Stimulated activated naive B cell treated with anti-CD40 and anti-IgM and Interleukin-4, amounts not matched to agents 10 μg/mL and 1 μg/mL and 100 μg/mL, for 72 hours (primary cell): Measurements from ENCODE around the gene PSMC6.
A peak's percentile ranks its signal among the peaks of the same experiment; 100 is the strongest.
"Not testable (repeated sequence)": the region's sequence is repeated elsewhere in the genome, so short reads cannot be mapped to it uniquely, and the experiment has no call there.

Source experiments
- ATAC-seq, 2 donors: fragments of 150-1000 bp; cut with Tn5 transposase; replicated peaks; 2 replicates each; pipeline ENCODE4 v1.10.0; 2021; ENCODE audit warnings: moderate library complexity in 1 of 2
- DNase-seq: peaks from one replicate; pipeline ENCODE4 v3.0.0; 2021
- H3K27ac Mint-ChIP-seq: one replicate; pipeline ENCODE4 v1.8.0; 2022; ENCODE audit warnings: mild to moderate bottlenecking, mixed read lengths
- H3K27me3 Mint-ChIP-seq, 2 donors: one replicate each; pipeline ENCODE4 v1.8.0; 2022; ENCODE audit warnings: mixed read lengths in 2 of 2
- H3K36me3 Mint-ChIP-seq, 2 donors: one replicate each; pipeline ENCODE4 v1.8.0; 2022; ENCODE audit warnings: mixed read lengths in 2 of 2, mild to moderate bottlenecking in 1 of 2
- H3K4me1 Mint-ChIP-seq, 2 donors: one replicate each; pipeline ENCODE4 v1.8.0; 2022; ENCODE audit warnings: mixed read lengths in 2 of 2, mild to moderate bottlenecking in 1 of 2
- H3K4me3 Mint-ChIP-seq, 2 donors: one replicate each; pipeline ENCODE4 v1.8.0; 2022; ENCODE audit warnings: mild to moderate bottlenecking in 2 of 2, mixed read lengths in 2 of 2, moderate library complexity in 1 of 2
- H3K9me3 Mint-ChIP-seq, 2 donors: one replicate each; pipeline ENCODE4 v1.8.0; 2022; ENCODE audit warnings: mixed read lengths in 2 of 2, mild to moderate bottlenecking in 1 of 2

Gene PSMC6

DNA sequence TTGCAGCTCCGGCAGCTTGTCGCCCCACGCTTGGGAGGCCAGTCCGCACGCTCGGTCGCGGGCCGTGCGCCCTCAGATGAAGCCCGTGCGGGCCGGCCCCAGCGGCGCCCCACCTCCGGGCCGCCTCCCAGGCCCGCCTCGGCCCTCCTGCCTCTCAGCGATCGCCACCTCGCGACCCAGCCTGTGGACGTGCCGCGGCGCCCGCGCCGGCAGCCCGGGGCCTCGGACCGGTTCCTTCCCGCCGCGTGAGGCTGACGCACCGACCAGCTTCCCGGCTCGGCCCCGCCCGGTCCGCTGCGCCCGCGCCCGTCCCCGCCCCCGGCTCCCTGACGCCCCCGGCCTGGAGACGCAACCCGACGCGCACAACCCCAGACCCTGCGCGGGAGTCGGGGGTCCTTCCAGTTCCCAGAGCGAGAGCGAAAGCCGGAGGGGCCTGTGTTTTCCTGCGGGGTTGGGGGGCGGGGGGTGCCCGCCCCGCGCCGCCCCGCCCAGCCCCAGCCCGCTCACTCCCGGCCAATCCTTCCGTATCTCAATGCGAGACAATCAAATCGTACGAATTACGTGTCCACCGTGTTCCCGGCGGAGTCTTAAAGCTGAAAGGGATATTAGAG lies 11.4 kb upstream of the PSMC6 start, which contains the start of gene ERO1A:
ERO1A (minus strand) TSS at position 78 of the 611 bp plus-strand sequence; CDS start at position 1, 77 bp downstream.
- Mint-ChIP-seq H3K4me1 (peaks cover 17 to 57% of the 10 kb centered on the region in 2 donors), H3K27ac (peak within 1 kb of the TSS; percentile 96), H3K36me3 (peaks cover 8% of the 10 kb centered on the region in 2 donors), H3K4me3 (peak within 1 kb of the TSS; percentile 85 to 95), H3K27me3 (no peaks in the 10 kb centered on the region), H3K9me3 (no peaks in the 10 kb centered on the region)
- DNase-seq (peak; percentile 49), ATAC-seq (peak; percentile 74 to 76)

DNA sequence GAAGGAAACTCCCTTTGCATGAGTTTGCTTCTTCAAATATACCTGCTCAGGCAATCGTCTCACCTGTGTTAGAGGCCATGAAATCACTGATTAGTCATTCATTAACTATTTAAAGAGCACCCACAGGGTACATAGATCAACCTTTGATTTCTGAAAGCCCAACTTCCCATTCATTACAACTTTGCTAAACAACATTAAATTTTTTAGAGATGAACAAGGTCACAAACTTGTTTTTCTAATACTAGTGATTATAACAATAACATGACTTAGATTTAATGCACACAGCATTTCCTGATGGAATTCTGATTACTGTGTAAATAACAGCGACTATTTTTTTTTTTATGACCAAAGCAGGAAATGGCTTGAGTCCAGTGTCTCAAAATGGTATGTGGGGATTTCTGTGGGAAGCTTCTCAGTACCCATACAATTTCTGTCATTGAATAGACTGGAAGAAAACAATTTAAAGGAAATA lies 6.3 kb upstream of the PSMC6 start:
- Mint-ChIP-seq H3K27ac (peak overlapping the region; percentile 37), H3K4me3 (peak overlapping the region in 1 of 2 donors; percentile 30), H3K36me3 (no peaks in the 10 kb centered on the region), H3K4me1 (peaks cover 8 to 34% of the 10 kb centered on the region in 2 donors), H3K9me3 (no peaks in the 10 kb centered on the region), H3K27me3 (no peaks in the 10 kb centered on the region)
- ATAC-seq = peak; percentile 66 to 78
- no peak for DNase-seq

DNA sequence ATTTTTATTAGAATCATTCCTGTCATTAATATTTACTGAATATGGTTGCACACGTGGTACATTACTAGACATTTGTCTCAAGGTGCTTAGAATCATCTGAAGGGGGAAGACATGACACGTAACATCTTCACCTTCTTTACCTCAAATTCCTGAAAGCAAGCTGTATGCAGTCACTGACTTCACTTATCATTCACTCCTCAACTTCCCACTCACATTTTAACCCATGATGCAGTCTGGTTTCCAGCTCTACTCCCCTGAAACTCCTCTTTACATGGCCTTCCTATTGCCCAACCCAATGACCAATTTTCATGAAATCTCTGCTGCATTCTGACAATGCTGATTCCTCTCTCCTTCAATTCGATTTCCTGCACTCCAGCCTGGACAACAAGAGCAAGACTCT lies 5.8 kb upstream of the PSMC6 start:
- Mint-ChIP-seq H3K9me3 (no peaks in the 10 kb centered on the region), H3K4me3 (peak overlapping the region in 1 of 2 donors; percentile 7), H3K27ac (peak overlapping the region; percentile 56), H3K27me3 (no peaks in the 10 kb centered on the region), H3K4me1 (peaks cover 9 to 36% of the 10 kb centered on the region in 2 donors), H3K36me3 (no peaks in the 10 kb centered on the region)
- DNase-seq (no peak), ATAC-seq (peak; percentile 29 to 35)

DNA sequence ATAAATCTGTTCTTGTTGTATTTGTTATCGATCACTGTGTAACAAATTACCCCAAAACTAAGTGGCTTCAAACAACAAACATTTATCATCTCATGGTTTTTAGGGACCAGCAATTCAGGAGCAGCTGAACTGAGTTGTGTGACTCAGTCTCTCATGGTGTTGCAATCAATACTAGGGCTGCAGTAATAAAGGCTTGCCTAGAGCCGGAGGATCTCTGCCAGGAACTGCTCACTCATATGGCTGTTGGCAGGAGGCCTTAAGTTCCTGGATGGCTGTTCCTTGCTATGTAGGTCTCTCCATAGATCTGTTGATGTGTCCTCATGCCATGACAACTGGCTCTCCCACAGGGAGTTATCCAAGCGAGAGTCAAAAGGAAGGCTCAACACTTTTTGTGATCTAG lies 3.8 kb upstream of the PSMC6 start:
- H3K4me3 Mint-ChIP-seq = no peak overlapping the region
- peaks cover 2 to 11% of the 10 kb centered on the region in 2 donors for H3K36me3 Mint-ChIP-seq
- no peak overlapping the region for H3K27ac Mint-ChIP-seq
- ATAC-seq (no peak), DNase-seq (no peak)
- H3K4me1 Mint-ChIP-seq = peaks cover 21 to 48% of the 10 kb centered on the region in 2 donors
- H3K9me3 Mint-ChIP-seq = peaks cover 0 to 2% of the 10 kb centered on the region in 2 donors
- H3K27me3 Mint-ChIP-seq = no peaks in the 10 kb centered on the region

DNA sequence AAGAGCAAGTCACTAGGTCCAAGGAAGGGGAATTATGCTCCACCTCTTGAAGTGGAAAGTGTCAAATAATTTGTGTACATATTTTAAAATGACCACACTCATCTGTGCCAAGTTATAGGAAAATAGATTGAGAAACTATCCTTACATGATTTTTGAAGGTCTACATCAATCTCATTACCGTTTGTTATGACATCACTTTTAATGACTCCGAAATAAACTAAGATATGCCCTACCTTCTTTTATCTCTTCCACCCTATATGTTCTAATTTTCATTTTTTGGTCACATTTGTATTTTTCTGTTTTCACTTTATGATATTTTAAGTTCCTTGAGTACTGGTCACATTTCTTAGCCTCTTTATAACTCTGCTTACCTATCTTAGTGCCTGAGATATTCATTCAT lies 3.3 kb upstream of the PSMC6 start:
- peaks cover 3 to 12% of the 10 kb centered on the region in 2 donors for H3K36me3 Mint-ChIP-seq
- peak overlapping the region; percentile 20 for H3K27ac Mint-ChIP-seq
- peaks cover 22 to 50% of the 10 kb centered on the region in 2 donors for H3K4me1 Mint-ChIP-seq
- H3K9me3 Mint-ChIP-seq = peaks cover 0 to 2% of the 10 kb centered on the region in 2 donors
- no peak overlapping the region for H3K4me3 Mint-ChIP-seq
- ATAC-seq (no peak), DNase-seq (no peak)
- no peaks in the 10 kb centered on the region for H3K27me3 Mint-ChIP-seq

DNA sequence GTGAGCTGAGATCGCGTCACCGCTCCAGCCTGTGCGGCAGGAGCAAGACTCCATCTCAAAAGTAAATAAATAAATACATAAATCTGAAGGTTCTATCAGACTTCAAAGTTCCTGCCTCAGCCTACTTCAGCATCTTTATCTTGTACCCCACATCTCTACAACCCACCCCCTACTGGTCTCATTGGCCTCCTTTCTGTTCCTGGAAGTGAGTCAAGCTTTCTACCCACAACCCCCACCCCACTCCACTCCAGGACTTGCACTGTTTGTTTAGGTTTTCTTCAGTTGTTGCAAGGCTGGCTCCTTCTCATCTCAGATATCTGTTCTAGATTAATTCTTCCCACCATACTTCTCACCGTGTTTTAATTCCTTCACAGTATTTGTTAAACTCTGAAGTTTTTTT lies 714 bp upstream of the PSMC6 start:
- peak overlapping the region; percentile 99 for H3K27ac Mint-ChIP-seq
- no peaks in the 10 kb centered on the region for H3K27me3 Mint-ChIP-seq
- H3K4me3 Mint-ChIP-seq = peak overlapping the region; percentile 94 to 99
- peaks cover 0 to 2% of the 10 kb centered on the region in 2 donors for H3K9me3 Mint-ChIP-seq
- ATAC-seq = peak; percentile 17 to 19
- no peak for DNase-seq
- H3K36me3 Mint-ChIP-seq = peaks cover 10 to 16% of the 10 kb centered on the region in 2 donors
- peaks cover 15 to 23% of the 10 kb centered on the region in 2 donors for H3K4me1 Mint-ChIP-seq

DNA sequence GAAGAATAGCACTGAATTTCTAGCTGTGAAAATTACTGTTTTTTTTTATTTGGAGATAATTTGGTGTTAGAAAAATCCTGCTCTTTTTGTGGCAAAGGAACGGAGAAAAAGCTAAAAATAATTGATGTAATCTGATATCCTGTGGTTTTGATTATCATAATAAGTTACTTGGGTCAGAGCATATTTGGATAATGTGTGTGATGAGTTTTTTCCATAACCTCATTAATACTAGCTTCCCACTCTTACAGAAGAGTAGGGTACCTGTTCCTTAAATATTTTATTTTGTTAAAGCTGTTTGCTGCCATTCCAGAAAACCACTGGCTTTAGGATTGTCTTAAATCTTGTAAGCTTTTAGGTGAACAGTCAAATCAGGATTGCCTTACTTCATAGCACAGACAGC lies 4.7 kb downstream of the PSMC6 start:
- Mint-ChIP-seq H3K9me3 (no peaks in the 10 kb centered on the region), H3K4me3 (no peak overlapping the region), H3K27me3 (no peaks in the 10 kb centered on the region), H3K27ac (no peak overlapping the region), H3K4me1 (peaks cover 11 to 14% of the 10 kb centered on the region in 2 donors), H3K36me3 (peaks cover 33 to 36% of the 10 kb centered on the region in 2 donors)
- no peak for DNase-seq
- ATAC-seq = no peak

DNA sequence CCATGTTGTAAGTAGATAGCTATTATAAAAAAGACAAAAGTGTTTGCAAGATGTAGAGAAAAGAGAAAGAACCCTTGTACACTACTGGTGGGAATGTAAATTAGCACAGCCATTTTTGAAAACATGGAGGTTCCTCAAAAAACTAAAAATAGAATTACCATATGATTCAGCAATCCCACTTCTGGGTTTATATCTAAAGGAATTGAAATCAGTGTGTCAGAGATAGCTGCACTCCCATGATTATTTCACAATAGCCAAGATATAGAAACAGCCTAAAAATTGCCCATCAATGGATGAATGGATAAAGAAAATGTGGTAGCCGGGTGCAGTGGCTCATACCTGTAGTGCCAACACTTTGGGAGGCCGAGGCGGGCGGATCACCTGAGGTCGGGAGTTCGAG lies 9.2 kb downstream of the PSMC6 start:
- Mint-ChIP-seq H3K27ac (no peak overlapping the region), H3K27me3 (no peaks in the 10 kb centered on the region), H3K4me3 (no peak overlapping the region), H3K36me3 (peaks cover 27 to 29% of the 10 kb centered on the region in 2 donors), H3K9me3 (no peaks in the 10 kb centered on the region), H3K4me1 (peaks cover under 1 to 3% of the 10 kb centered on the region in 2 donors)
- no peak for DNase-seq
- ATAC-seq = no peak

DNA sequence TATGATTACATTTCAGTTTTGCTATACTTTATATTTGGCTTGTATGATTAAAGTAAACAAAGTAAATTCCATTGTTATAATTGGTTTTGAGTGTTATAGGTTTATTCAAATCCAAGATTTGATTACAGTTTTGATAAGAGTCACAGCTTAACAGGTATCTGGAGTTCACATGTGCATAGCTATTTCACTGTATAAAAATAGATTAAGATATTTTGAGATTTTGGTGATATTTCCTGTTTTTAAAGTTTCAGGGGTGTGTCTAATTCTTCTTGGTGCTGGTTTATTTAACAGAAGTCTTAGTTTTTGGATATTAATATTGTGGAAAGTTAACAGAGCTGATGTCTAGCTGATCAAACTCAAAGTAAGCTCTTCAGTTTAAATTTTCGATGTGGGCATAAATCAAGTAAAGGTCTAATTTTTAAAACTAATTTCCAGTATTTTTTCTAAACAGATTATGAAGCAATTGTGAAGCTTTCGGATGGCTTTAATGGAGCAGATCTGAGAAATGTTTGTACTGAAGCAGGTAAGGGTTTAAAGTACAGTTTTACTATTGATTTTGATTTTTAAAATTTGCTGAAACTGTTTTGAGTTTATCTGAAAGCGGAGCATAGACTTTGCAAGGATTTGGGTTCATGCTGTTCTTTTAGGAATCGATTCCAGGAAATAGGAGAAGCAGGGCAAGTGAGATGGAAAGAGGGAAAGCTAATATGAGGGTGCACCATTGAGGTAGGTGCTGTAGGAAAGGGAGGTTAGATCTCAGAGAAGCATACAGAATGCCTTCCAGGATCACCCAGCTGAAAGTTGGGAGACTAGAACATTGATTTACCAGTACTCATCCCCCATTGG lies 16.7 kb downstream of the PSMC6 start:
- Mint-ChIP-seq H3K4me1 (peaks cover 23 to 40% of the 10 kb centered on the region in 2 donors), H3K36me3 (peaks cover 25 to 50% of the 10 kb centered on the region in 2 donors)

DNA sequence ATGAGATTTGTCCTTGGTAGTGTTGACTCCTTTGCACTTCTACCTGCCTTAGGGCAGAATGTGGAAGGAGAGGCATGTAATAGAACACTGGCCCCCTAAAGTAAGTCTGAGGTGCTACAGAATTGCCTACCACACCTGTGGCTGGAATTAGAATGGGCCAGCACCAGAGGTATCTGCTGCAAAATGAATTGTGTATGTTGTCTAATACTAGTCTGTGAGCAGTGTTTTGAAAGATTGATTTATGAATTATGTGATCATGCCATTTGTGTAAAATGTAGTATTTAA lies 17.3 kb downstream of the PSMC6 start:
- H3K36me3 Mint-ChIP-seq = peaks cover 24 to 49% of the 10 kb centered on the region in 2 donors
- H3K4me3 Mint-ChIP-seq = no peak overlapping the region

More for the DNA sequence above, 16.7 kb downstream of the PSMC6 start:
- Mint-ChIP-seq H3K27ac (peak overlapping the region; percentile 16), H3K27me3 (no peaks in the 10 kb centered on the region), H3K9me3 (no peaks in the 10 kb centered on the region), H3K4me3 (peak overlapping the region in 1 of 2 donors; percentile 59)
- no peak for DNase-seq
- no peak for ATAC-seq

DNA sequence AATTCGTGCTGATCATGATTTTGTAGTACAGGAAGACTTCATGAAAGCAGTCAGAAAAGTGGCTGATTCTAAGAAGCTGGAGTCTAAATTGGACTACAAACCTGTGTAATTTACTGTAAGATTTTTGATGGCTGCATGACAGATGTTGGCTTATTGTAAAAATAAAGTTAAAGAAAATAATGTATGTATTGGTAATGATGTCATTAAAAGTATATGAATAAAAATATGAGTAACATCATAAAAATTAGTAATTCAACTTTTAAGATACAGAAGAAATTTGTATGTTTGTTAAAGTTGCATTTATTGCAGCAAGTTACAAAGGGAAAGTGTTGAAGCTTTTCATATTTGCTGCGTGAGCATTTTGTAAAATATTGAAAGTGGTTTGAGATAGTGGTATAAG lies 20.5 kb downstream of the PSMC6 start:
- not testable (repeated sequence) for H3K4me3 Mint-ChIP-seq, H3K9me3 Mint-ChIP-seq, DNase-seq, ATAC-seq, H3K27me3 Mint-ChIP-seq, H3K27ac Mint-ChIP-seq
- H3K36me3 Mint-ChIP-seq = peaks cover 12 to 36% of the 10 kb centered on the region in 2 donors
- peaks cover 17 to 43% of the 10 kb centered on the region in 2 donors for H3K4me1 Mint-ChIP-seq

More for the DNA sequence above, 17.3 kb downstream of the PSMC6 start:
- no peak overlapping the region for H3K27ac Mint-ChIP-seq
- no peaks in the 10 kb centered on the region for H3K27me3 Mint-ChIP-seq
- H3K9me3 Mint-ChIP-seq = no peaks in the 10 kb centered on the region
- DNase-seq (no peak), ATAC-seq (no peak)
- peaks cover 23 to 40% of the 10 kb centered on the region in 2 donors for H3K4me1 Mint-ChIP-seq

DNA sequence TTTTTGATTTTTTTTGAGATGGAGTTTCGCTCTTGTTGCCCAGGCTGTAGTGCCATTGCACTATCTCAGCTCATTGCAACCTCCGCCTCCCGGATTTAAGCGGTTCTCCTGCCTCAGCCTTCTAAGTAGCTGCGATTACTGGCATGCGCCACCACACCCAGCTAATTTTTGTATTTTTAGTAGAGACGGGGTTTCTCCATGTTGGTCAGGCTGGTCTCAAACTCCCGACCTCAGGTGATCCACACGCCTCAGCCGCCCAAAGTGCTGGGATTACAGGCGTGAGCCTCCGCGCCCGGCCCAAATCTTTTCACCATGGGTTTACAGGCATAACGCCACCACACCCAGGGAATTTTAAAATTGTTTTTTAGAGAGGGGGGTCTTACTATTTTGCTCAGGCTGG lies 22.0 kb downstream of the PSMC6 start:
- H3K27ac Mint-ChIP-seq, ATAC-seq, H3K4me3 Mint-ChIP-seq, H3K27me3 Mint-ChIP-seq, DNase-seq, H3K9me3 Mint-ChIP-seq: not testable (repeated sequence)
- H3K4me1 Mint-ChIP-seq = peaks cover 10 to 41% of the 10 kb centered on the region in 2 donors
- H3K36me3 Mint-ChIP-seq = peaks cover 17 to 38% of the 10 kb centered on the region in 2 donors

DNA sequence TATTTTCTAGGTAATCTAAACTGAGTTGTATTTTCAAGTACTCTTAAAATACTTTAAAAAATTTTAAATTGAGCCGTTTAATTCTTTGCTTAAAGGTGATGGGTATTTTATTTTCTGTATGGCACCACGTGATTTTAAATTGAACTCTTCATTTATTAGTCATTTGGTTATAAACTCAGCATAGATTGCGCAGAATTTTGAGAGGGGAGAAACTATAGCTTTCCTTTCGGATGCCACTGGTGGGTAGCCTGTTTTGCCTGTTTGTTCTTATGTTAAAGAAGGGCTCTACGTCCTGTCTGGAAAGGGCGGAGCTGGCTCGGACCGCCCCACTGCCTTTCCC lies 22.6 kb downstream of the PSMC6 start:
- no peaks in the 10 kb centered on the region for H3K9me3 Mint-ChIP-seq
- H3K36me3 Mint-ChIP-seq = peaks cover 21 to 40% of the 10 kb centered on the region in 2 donors
- no peaks in the 10 kb centered on the region for H3K27me3 Mint-ChIP-seq
- peaks cover 11 to 40% of the 10 kb centered on the region in 2 donors for H3K4me1 Mint-ChIP-seq
- no peak for ATAC-seq
- peak overlapping the region; percentile 94 for H3K27ac Mint-ChIP-seq
- no peak for DNase-seq
- H3K4me3 Mint-ChIP-seq = peak overlapping the region; percentile 87 to 97

DNA sequence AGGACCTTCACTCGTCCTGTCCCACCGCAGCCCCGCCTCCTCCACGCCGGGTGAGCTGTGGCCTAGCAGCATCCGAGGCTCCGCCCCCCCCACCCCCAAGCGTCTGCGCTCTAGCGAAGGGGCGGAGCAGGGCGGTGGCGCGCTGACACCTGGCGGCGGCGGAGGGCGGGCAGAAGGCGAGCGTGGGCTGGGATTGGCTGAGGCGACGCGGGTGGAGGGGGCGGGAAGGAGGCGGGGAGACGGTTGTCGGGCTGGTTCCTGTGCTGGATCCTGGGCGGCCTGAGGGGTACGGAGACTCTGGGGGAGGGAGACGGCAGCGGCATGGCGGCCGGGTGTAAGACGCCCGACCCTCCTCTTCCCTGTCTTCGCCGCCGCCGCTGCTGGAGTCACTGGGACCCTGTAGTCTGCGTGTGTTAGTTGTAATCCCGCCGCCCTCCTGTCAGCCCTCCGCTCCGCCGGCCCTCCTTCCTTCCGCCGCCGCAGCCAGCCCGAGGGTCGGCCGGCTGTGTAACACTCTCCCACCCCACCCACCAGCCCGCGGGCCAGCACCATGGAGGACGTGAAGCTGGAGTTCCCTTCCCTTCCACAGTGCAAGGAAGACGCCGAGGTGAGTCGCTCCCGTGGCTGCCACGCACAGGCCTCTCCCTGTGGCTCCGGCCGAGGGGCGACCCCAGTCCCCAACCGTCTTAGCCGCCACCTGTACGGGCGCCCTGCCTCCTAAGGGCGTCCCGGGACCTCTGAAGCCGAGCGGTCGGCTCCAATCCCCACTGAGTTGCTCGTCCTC lies 23.1 kb downstream of the PSMC6 start, which contains the start of gene STYX:
STYX (plus strand) TSS at position 242 of the 784 bp plus-strand sequence; CDS start at position 551, 309 bp downstream.
- H3K36me3 Mint-ChIP-seq = peaks cover 22 to 37% of the 10 kb centered on the region in 2 donors
- H3K27me3 Mint-ChIP-seq = no peaks in the 10 kb centered on the region
- H3K4me3 Mint-ChIP-seq = peak within 1 kb of the TSS; percentile 87 to 97
- H3K9me3 Mint-ChIP-seq = no peaks in the 10 kb centered on the region
- ATAC-seq (peak; percentile 93 to 96), DNase-seq (peak; percentile 96)
- peaks cover 11 to 37% of the 10 kb centered on the region in 2 donors for H3K4me1 Mint-ChIP-seq
- H3K27ac Mint-ChIP-seq = peak within 1 kb of the TSS; percentile 94
